Gastroesophageal sphincter (tissue), 3 donors: Measurements from ENCODE around the gene ANK2.

Source experiments
- POLR2A ChIP-seq, 2 donors: fragments of 450-650 bp; IDR thresholded peaks; one replicate each; pipeline ENCODE4 v1.6.1; 2017; ENCODE audit warnings: antibody characterized with exemption in 2 of 2, mild to moderate bottlenecking in 2 of 2, moderate library complexity in 1 of 2
- TF ChIP-seq, protein P1 (sequence below), 4 experiments: fragments of 200-600 bp in 2 of 4; fragments of 450-650 bp in 2 of 4; sonication (generic) in 1 of 4; IDR thresholded peaks; one replicate each; pipeline ENCODE4 v1.5.1; 2017 to 2019; ENCODE audit warnings: antibody characterized with exemption in 4 of 4, mild to moderate bottlenecking in 2 of 4, moderate library complexity in 2 of 4

DNA sequence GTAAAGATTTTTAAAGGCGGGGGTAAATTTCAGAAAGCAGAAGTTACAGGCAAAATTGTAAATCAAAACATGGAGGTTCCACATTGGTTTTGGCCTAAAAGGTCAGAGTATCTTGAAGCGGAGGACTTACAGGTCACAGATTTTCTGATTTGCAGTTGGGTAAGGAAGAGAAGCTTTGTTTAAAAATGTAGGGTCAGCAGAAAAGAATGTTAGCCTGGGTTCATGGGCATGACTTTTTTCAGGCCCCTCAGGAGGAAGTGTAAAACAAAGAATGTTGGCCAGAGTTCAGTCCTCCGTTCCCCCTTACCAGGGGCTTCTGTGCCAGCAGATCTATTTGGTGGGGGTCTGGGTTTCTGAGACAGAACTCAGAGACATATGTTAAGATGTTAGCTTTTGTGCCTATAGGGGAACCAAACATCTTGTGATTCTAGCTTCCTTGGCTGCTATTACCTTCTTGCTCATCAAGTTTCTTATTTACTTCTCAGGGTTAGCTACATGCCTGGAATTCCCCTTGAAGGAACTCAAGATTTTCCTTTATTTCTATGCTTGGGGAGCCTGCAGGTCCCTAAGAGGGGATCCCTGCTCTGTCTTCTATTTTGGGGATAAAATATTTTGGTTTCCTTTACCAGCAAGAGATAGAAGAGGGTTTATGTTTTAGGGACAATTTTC lies 160.3 kb downstream of the ANK2 start:
- no peak for TF ChIP-seq POLR2A (IDR thresholded peaks at IDR 0.05)
- TF ChIP-seq, protein P1, sequence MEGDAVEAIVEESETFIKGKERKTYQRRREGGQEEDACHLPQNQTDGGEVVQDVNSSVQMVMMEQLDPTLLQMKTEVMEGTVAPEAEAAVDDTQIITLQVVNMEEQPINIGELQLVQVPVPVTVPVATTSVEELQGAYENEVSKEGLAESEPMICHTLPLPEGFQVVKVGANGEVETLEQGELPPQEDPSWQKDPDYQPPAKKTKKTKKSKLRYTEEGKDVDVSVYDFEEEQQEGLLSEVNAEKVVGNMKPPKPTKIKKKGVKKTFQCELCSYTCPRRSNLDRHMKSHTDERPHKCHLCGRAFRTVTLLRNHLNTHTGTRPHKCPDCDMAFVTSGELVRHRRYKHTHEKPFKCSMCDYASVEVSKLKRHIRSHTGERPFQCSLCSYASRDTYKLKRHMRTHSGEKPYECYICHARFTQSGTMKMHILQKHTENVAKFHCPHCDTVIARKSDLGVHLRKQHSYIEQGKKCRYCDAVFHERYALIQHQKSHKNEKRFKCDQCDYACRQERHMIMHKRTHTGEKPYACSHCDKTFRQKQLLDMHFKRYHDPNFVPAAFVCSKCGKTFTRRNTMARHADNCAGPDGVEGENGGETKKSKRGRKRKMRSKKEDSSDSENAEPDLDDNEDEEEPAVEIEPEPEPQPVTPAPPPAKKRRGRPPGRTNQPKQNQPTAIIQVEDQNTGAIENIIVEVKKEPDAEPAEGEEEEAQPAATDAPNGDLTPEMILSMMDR (IDR thresholded peaks at IDR 0.05): no peak
